Activated naive CD8-positive, alpha-beta T cell treated with anti-CD3 and anti-CD28 coated beads, Interleukin-2, amount 50 U/mL, for 16 hours (primary cell): ENCODE data around the gene MPP1.

ENCODE experiments used
- DNase-seq: peaks from one replicate; pipeline ENCODE4 v3.0.0-alpha.2; 2020; ENCODE audit warnings: low read depth, low spot score

MPP1 gene

DNA sequence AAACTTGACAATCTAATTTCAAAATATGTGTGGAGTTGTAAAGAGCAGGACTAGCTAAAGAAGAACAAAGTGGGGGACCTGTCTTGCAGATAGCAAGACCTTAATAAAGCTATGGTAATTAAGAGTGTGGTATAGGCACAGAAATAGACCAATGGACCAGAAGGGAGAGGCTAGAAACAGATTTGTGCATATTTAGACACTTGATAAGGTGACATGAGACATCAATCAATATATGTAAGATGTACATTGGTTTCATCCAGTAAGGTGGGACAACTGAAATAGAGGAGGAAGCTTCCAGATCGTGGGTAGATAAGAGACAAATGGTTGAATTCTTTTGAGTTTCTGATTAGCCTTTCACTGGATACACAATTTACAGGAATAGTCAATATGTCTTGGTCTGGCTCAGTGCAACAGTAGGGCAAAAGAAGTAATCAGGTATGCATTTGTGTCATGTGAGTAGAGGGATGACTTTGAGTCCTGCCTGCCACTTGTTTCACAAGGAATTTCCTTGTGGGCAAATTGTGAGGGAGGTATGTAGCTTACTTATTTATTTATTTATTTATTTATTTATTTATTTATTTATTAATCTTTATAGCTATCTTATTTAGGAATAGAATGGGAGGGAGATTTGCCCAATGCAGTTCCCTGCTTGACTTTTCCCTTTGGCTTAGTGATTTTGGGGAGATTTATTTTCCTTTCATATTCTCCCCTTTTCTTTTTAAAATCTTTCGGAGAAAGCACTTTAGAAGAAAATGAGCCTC is 7.2 kb upstream of the MPP1 start:
- DNase-seq = no peak

DNA sequence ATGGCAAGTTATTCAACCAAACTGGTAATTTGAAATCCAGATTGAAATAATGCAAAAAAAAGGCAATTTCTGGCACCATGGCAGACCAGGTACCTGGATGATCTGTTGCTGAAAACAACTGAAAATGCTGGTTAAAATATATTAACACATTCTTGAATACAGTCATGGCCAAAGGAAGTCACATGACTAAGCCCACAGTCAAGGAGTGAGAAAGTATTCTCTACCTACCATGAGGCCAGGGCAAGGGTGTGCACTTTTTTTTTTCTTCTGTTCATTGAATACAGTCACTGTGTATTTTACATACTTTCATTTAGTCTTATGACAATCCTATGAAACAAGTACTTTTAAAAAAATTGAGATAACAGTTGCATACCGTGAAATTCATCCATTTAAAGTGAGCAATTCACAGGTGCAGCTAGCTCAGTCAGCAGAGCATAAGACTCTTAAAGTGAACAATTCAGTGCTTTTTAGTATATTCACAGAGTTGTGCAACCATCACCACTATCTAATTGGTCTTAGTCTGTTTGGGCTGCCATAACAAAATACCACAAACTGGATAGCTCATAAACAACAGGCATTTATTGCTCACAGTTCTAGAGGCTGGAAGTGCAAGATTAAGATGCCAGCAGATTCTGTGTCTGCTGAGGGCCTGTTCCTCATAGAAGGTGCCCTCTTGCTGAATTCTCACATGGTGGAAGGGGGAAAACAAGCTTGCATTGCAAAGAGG is 4.8 kb upstream of the MPP1 start:
- DNase-seq = no peak

DNA sequence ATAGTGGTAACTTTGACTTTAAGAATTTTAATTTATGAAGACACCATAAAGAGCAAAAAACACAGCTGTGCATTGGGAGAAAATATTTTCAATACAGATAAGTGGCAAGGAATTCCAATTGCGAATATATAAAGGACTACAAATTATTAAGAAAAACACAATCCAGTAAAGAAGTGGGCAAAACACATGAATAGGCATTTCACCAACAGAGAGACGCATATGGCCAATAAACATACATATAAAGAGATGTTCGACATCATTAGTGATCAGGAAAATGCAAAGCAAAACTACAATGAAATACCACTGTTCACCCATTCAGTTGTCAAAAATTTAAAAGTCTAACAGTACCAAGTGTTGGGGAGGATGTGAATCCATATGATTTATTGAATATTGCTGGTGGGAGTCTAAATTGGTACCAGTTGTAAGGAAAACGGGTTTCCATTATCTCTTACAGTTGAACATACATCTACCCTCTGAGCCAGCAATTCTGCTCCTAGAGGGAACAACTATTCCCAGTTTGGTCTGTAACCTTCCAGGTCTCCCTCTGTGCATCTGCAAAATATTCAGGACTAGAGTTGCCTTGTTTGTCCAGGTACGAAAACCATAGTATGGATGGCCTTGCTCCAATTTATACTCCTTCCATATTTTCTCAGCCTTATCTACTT is 1.7 kb upstream of the MPP1 start:
- DNase-seq = no peak

DNA sequence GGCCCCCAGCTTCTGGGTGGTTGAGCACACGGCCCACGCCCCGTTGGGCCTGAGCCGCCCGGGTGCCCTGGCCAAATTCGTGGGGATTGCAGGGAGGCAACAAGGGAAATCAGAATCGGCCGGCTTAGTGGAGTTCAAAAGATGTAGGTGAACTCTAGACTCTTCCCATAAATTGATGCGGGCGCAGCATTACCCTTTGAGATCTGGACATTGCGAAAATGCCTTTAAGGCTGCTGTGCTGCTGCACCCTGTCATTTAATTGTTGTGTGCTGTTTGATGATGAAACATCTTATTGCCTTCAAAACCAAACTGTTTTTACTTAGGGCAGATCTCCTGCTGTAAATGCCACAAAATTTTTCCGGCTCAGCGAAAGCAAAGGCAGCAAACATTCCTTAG is 409 bp upstream of the MPP1 start:
- DNase-seq = no peak

DNA sequence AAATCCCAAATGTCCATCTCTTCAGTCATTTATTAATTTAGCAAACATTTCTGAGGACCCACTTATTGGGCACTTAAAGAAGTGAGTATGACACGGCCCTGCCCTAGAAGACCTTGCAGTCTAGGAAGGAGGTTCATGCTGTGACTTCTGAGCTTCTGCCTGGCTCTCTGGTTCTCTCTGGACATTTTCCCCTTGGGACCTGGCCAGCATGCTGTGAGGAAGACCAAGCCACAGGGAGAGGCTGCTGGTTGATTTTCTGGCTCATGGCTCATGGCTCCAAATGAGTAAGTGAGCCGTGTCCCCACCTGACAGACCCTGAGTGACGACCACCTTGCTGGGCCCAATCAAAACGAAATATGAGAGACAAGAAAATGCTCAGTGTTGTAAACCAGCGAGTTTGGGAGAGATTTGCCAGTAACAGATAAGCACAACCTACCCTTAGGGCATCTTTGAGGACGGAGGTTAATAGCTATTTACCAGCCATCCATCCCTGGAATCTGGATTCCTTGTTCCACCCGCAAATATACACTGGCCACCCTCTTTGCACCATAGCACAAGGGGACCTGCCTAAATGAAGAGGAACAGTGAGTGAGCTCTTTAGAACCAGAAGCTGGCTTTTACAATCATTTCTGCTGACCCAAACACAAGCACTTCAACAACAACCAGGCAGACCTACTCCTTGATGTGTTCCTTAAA is 876 bp downstream of the MPP1 start:
- no peak for DNase-seq

DNA sequence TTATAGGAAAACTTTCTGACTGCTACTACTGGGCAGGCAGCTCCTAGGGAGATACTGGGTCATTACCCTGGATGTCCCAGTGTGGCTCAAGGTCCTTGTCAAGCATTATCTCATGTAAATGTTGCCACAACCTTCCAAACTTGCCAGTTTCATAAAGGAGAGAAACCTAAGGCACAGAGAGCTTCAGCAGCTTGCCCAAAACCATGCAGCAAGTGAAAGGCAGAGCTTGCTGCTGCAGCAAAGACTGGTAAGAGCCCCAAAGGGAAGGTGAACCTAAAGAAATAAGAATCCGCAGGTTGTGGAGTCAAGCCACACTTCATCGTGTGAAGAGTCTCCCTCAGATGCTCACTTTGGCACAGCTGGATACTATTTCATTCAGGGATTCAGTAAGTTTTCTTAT is 2.3 kb downstream of the MPP1 start:
- no peak for DNase-seq

DNA sequence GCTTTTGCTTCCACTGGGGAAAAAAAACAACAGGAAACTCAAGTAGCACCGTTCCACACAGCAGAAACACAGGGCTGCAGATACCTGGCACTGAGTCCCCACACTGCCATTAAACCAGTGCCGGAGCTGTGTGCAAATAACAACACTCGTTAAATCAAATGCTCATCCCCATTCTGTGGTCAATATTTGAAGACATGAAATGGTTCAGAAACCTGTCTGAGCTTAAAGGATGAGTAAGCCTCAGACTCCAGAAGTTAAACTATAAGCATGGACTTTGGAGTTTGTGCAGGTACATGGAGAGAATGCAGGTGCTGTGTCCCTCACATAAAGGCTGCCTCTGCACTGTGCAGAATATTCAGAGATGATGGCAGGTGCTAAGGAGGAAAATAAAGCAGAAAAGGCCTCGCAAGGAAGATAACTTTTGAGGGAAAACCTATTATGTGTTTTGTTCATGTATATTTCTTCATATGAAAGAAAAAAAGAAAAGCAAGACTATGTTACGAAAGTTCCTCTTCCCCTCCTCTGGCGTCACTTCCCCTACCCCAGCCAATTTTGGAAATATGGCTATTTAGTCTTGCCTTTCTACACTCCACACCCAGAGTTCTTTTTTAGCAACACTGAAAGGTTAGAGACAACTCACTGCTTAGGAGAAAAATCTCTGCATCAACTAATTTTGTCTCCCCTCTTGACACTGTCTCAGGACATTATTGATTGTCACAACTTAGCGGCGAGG is 4.6 kb downstream of the MPP1 start:
- no peak for DNase-seq

DNA sequence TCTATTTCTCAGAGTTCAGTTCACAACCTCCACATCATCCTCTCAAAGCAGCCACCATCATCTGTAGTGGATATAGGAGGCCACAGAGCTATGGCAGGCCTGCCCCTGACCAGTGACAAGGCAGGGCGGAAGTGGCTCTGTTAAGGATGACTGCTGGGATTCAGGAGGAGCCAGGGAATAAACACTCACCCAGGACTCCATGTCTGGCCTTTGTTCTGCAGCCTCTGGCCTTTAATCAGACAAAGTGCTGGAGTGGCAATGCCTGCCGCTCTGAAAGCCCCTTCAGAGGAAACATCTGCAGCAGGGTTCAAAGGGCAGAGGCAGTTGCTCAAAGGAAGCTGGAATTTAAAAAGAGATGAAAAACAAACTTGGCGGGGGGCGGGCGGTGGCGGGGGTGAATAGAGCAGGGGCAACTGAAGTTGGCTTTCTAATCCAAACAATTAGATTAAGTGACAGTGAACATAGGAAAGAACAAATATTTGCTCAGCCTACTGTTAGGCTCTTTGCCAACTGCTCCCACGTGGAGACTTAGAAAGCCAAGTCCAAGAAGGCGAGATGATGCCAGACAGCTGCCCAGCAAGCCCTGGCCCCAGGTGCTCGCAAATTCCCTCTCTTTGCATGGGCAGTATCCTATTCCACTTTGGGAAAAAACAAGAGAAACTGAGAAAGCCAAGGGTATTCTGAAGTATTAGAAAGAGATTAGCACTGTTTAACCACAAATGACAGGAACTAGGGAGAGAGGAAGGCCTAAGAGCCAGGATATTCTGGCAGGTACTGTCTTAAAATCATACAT is 5.5 kb downstream of the MPP1 start:
- DNase-seq = no peak

DNA sequence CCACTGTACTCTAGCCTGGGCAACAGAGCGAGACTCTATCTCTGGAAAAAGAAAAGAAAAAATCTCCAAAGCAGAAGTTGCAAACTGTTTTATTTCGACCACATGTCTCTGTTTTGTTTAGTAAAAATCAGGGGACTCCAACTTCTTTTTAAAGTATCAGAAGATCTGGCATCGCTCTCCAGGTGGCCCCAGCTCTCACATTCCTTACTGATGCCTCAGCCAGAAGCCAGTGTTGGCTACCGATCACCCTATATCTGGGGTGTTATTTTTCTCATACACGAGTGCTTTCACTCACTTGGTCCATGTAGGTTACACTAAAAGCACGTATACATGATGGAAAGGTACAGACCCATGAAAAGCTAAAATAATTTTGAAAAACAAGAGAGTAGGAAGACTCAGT is 8.3 kb downstream of the MPP1 start:
- no peak for DNase-seq

DNA sequence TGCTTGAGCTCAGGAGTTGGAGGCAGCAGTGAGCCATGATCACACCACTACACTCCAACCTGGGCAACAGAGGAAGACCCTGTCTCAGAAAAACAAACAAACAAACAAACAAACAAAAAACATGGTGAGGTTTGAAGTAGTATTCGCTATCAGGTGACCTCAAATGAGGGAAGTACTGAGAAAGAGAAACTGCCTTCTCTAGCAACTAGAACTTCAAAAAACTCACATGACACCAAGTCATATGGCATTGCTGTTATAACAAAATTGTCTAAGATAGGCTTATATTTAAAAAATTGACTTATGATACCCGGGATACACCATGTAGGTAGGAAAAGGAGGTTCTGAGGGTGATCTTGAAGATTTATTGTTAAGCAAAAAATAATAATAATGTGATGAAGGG is 10.3 kb downstream of the MPP1 start:
- no peak for DNase-seq

DNA sequence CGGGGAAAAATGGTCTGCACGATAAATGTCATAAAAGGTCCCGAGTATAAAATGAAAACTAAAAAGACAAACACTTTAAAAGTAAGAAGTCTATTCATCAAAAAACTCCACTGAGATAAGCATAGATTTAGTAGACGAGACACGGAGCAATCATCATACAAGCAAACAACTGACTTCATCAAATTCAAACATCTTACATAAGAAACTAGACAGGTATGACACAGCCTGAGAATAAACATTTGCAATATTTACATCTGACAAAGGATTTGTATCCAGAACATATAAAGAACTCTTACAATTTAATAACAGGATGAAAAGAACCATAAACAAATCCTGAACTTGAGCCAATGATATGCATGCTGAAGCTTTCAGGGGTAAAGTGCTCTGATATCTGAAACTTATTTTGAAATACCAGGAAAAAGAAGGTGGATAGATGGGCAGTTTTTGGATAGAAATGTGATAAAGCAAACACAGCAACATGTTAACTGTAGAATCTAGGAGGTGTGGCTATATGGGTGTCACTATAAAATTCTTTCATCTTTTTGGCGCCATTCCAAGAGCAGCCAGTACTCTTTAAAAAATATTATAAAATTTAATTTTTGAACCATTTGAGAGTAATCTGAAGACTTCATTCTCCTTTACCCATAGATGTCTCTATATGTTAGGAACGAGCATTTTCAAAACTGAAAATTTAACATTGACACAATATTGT is 12.0 kb downstream of the MPP1 start:
- DNase-seq = no peak

DNA sequence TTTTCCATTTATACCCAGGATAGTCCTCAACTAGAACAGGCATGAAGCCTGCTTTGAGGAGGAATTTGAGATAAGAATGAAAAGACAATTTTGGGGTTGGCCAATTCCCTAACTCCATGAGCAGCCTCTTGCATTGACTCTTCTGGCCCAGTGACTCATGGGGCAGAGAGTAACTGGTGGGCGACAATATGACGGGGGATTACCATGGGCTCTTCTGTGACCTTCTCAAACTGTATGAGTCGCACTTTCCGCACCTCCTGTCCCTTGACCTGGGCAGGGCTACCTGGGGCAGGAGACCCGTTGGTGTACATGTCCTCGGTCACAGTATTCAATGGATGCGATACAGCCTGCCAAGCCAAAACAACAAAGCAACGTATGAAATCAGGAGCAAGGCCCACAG is 13.3 kb downstream of the MPP1 start:
- DNase-seq = no peak

DNA sequence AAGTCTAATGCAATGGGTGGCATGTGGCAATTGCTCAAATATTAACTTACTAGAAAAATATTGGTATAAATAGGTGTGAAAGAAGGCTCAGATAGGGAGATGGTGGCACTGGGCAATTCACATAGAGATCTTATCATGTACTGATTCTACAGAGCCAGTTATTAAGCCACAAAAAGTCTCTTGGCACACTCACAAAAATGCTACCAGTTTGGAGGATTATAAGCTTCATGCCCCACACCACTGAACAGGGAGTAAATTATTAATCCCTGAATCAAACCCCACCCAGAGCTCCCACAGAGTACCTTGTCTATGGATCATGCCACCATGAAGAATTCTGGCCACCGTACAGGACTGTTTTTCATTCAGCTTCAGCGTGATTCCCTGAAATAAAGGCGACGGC is 13.8 kb downstream of the MPP1 start:
- DNase-seq = no peak

DNA sequence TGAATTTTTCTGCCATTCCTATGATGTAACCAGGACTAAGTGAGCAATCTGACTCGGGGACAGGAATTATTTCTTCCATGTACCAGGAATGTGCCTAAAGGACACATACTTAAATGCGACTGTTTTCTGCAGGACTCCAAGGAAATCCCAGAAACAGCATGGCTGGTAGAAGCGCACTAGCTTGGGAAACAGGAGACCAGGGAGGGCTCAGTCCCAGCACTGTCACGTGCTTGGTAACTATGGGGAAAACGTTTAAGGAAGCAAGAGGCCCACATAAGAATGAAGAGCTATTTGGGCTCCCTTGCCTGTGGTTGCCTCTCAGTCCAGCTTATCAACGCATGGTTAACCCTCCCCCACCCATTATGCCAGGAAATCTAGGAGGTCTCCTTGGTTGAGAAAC is 19.6 kb downstream of the MPP1 start:
- no peak for DNase-seq

DNA sequence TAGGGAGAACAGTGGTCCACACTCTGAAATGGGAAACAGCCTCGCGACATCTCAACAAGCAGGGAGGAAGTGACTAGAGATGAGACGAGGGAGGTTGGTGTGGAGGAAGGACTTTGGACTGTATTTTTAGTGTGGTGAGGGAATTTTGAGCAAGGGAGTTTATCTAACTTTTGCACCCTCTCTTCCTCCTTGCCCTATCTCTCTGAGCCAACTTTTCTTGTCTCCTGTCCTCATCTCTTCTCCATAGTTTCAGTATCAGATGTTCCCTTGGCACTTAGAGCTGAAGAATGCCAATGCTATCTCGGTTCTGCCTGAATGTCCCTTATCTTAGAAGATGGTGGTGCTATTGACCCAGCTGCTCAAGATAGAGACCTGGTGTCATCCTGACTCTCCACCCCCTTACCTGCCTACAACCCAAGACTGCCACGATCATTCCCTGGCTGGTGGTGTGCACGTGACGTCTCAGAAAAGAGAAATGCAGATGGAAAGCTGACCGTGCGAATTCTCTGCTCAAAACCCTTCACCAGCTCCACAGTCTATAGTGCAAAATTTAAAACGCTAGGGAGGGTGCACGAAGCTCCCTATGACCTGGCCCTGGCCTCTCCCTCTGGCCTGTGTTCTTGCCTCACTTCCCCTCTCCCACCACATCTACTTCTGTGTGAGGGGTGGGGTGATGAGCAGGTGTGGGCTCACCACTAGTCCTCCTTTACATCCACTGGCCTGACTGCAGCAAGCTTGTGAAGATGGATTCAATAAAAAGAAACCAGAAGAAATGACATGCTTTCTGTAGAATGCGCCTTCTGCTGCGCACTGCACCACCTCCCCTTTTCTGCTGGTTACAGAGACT is 20.9 kb downstream of the MPP1 start:
- no peak for DNase-seq

DNA sequence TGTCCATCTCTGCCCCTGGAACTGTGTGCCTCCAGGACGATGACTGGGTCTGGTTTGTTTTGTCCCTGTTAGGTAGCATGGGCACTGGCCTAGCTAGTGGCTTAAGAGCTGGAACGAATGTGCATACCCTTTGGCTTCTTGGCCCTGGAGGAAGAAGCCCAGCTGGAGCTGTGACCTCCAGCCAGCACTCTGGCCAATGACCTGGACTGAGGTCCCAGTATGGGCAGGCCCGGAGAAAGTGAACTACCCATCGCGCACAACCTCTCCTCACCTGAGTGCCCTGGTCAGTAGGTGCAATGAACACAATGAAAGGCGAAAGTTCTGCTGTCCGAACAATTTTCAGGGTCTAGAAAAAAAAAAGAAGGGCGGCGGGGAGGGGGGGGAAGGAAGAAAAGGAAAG is 24.3 kb downstream of the MPP1 start:
- DNase-seq = no peak

DNA sequence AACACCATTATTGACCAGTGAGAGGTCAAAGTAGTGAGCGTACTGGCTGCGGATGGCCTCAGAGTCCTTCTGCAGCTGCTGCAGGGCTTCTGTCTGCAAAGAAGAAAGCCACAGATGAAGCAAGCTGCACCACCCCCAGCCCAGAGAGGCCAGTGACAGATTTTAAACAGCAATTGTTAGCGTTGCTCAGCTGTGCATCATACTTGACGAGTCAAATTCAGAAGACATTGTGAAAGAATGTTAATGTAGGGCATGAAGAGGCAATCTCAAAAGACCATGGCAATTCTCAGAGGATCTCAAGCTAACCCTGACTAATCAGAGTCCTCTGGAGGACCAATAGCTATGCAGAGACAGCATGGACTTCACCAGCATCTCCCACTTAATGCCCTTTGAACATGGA is 26.0 kb downstream of the MPP1 start:
- DNase-seq = no peak

DNA sequence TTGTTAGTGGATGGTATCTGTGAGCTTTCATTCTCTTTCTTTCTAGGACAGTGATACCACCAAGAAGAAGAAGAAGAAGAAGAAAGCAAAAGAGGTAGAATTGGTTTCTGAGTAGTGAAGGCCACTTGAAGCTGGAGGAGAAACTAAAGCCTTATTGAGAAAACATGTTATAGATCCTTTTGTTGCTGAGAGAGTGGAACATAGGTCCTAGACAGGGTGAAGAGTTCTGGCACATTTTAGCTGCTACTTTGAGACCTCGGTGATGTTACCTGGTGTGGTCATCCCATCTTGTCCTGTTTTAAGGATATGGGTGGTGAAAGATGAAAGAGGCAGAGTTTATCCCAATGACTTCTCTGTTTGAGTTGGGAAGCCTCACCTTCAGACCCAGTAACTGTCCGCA is 28.5 kb downstream of the MPP1 start:
- DNase-seq = no peak
